Smooth muscle cell (in vitro differentiated cells): ENCODE data around the gene TOMM5. TPM values are rescaled to one million over a fixed set of nuclear protein-coding genes. Genes with fewer than 3 reads are reported as not detected.
A peak's percentile ranks its signal among the peaks of the same experiment; 100 is the strongest.

ENCODE experiments used
- DNase-seq: peaks from one replicate; lab custom pipeline; 2025; ENCODE audit not compliant: unreplicated experiment; lab: John Stamatoyannopoulos, UW
- H2AFZ ChIP-seq: fragments of 200-600 bp; sonication (generic); 2 replicates; pipeline ENCODE4 v1.6.0; 2016; ENCODE audit warnings: antibody characterized with exemption, low read depth, mild to moderate bottlenecking
- H3F3A ChIP-seq: fragments of 200-600 bp; sonication (generic); 2 replicates; pipeline ENCODE4 v1.6.0; 2017; ENCODE audit warnings: antibody characterized with exemption, low read depth
- H3K27ac ChIP-seq: fragments of 200-600 bp; sonication (generic); 2 replicates; pipeline ENCODE4 v1.5.1; 2016; ENCODE audit warnings: low read depth, mild to moderate bottlenecking
- H3K27me3 ChIP-seq: fragments of 200-600 bp; sonication (generic); 2 replicates; pipeline ENCODE4 v1.6.1; 2016; ENCODE audit warnings: low read depth, mild to moderate bottlenecking
- H3K36me3 ChIP-seq: fragments of 200-600 bp; sonication (generic); 2 replicates; pipeline ENCODE4 v1.5.1; 2016; ENCODE audit warnings: low read depth
- H3K4me1 ChIP-seq: fragments of 200-600 bp; sonication (generic); 2 replicates; pipeline ENCODE4 v1.5.1; 2016; ENCODE audit warnings: low read depth
- H3K4me2 ChIP-seq: fragments of 200-600 bp; sonication (generic); 2 replicates; pipeline ENCODE4 v1.6.0; 2016; ENCODE audit warnings: mild to moderate bottlenecking
- H3K4me3 ChIP-seq: fragments of 200-600 bp; sonication (generic); 2 replicates; pipeline ENCODE4 v1.5.1; 2016; ENCODE audit warnings: mild to moderate bottlenecking
- H3K79me2 ChIP-seq: fragments of 200-600 bp; sonication (generic); 2 replicates; pipeline ENCODE4 v1.6.0; 2016; ENCODE audit warnings: low read depth, mild to moderate bottlenecking
- H3K9ac ChIP-seq: fragments of 200-600 bp; sonication (generic); 2 replicates; pipeline ENCODE4 v1.6.0; 2016; ENCODE audit warnings: low read depth
- H3K9me3 ChIP-seq: fragments of 200-600 bp; sonication (generic); replicated peaks from 2 replicates; pipeline ENCODE4 v1.5.1; 2016; ENCODE audit warnings: low read depth
- H4K20me1 ChIP-seq: fragments of 200-600 bp; sonication (generic); 2 replicates; pipeline ENCODE4 v1.6.0; 2016; ENCODE audit warnings: low read depth
- CTCF ChIP-seq: fragments of 200-600 bp; sonication (generic); IDR thresholded peaks from 2 replicates; pipeline ENCODE4 v1.5.1; 2017; ENCODE audit warnings: borderline replicate concordance, mild to moderate bottlenecking, antibody characterized with exemption; ENCODE audit not compliant: insufficient read depth, poor library complexity, severe bottlenecking
- WGBS: methylation state at CpG from one replicate; pipeline ENCODE4 v1.1.7; 2016; ENCODE audit warnings: low lambda C conversion rate; 5-methylcytosine and 5-hydroxymethylcytosine counted together
- polyA plus RNA-seq: library from polyadenylated mRNA; unstranded; fragments of >200 nt; fragmentation: Nextera tagmentation; extraction: Ambion mirVana; gene quantifications from 2 replicates; pipeline ENCODE4 v1.2.1, GENCODE V29; 2016
- total RNA-seq: library from RNA; depleted of rRNA; stranded (reverse); fragments of >200 nt; gene quantifications from 2 replicates; pipeline ENCODE4 v1.2.3, GENCODE V29; 2014

Gene TOMM5
- 194 and 220 TPM in 2 replicates for total RNA-seq
- 221 and 296 TPM in 2 replicates for polyA plus RNA-seq

- Histone ChIP-seq H3K27ac (peak within 1 kb of the TSS; percentile 57), H3K4me3 (peak within 1 kb of the TSS; percentile 66), H3K9ac (peak within 1 kb of the TSS; percentile 74), H3F3A (peaks cover 6% of the 10 kb centered on the region), H3K79me2 (peaks cover 45% of the 10 kb centered on the region), H3K4me2 (peak within 1 kb of the TSS; percentile 89), H3K9me3 (no peaks in the 10 kb centered on the region), H4K20me1 (peaks cover 23% of the 10 kb centered on the region), H3K27me3 (peaks cover 6% of the 10 kb centered on the region), H2AFZ (peak within 1 kb of the TSS; percentile 92), H3K4me1 (peaks cover 10% of the 10 kb centered on the region), H3K36me3 (peaks cover 9% of the 10 kb centered on the region)
- 1% methylated on average over 72 of the region's 72 CpGs for WGBS
- DNase-seq = peak; percentile 60
- TF ChIP-seq CTCF = no peak
Observed at GRCh38 chr9:37592108-37592951, at the start of gene TOMM5. Gene TOMM5 (minus strand): TSS chr9:37592597. CDS start chr9:37592532, 65 bp downstream.

- Histone ChIP-seq H3K9ac (no peak overlapping the region), H3K36me3 (no peaks in the 10 kb centered on the region), H3K79me2 (no peaks in the 10 kb centered on the region), H3F3A (no peaks in the 10 kb centered on the region), H3K27ac (no peak overlapping the region), H3K4me2 (no peak overlapping the region), H3K9me3 (no peaks in the 10 kb centered on the region), H3K4me1 (no peaks in the 10 kb centered on the region), H2AFZ (no peak overlapping the region), H3K4me3 (no peak overlapping the region), H4K20me1 (no peaks in the 10 kb centered on the region), H3K27me3 (peaks cover 51% of the 10 kb centered on the region)
- 88% methylated on average over 3 of the region's 3 CpGs for WGBS
- DNase-seq = no peak
- TF ChIP-seq CTCF = no peak
Observed at GRCh38 chr9:37641331-37641730, 48.9 kb upstream of the TOMM5 start.

- H3K27ac ChIP-seq = no peak overlapping the region
- H3K9me3 ChIP-seq = no peaks in the 10 kb centered on the region
- no peak overlapping the region for H3K4me2 ChIP-seq
- H2AFZ ChIP-seq = no peak overlapping the region
- no peaks in the 10 kb centered on the region for H4K20me1 ChIP-seq
- no peaks in the 10 kb centered on the region for H3K36me3 ChIP-seq
- peaks cover 40% of the 10 kb centered on the region for H3K27me3 ChIP-seq
- WGBS = 84% methylated on average over 3 of the region's 3 CpGs
- H3K4me3 ChIP-seq = no peak overlapping the region
- H3K4me1 ChIP-seq = no peaks in the 10 kb centered on the region
- H3K9ac ChIP-seq = no peak overlapping the region
- no peaks in the 10 kb centered on the region for H3K79me2 ChIP-seq
- no peaks in the 10 kb centered on the region for H3F3A ChIP-seq
- no peak for TF ChIP-seq CTCF
- no peak for DNase-seq
Observed at GRCh38 chr9:37640246-37640645, 47.8 kb upstream of the TOMM5 start.

GRCh38 chr9:37639841-37640240, 47.4 kb upstream of the TOMM5 start:
- H3K79me2 ChIP-seq = no peaks in the 10 kb centered on the region
- no peaks in the 10 kb centered on the region for H3F3A ChIP-seq
- H4K20me1 ChIP-seq = no peaks in the 10 kb centered on the region
- H3K4me2 ChIP-seq = no peak overlapping the region
- peaks cover 36% of the 10 kb centered on the region for H3K27me3 ChIP-seq
- no peak overlapping the region for H3K4me3 ChIP-seq
- H2AFZ ChIP-seq = no peak overlapping the region
- H3K36me3 ChIP-seq = no peaks in the 10 kb centered on the region
- H3K9me3 ChIP-seq = no peaks in the 10 kb centered on the region
- WGBS = 87% methylated on average over 3 of the region's 3 CpGs
- H3K27ac ChIP-seq = no peak overlapping the region
- H3K4me1 ChIP-seq = no peaks in the 10 kb centered on the region
- no peak overlapping the region for H3K9ac ChIP-seq
- DNase-seq = no peak
- TF ChIP-seq CTCF = no peak
